ENCODE data around the gene EHBP1.

Gene EHBP1

DNA sequence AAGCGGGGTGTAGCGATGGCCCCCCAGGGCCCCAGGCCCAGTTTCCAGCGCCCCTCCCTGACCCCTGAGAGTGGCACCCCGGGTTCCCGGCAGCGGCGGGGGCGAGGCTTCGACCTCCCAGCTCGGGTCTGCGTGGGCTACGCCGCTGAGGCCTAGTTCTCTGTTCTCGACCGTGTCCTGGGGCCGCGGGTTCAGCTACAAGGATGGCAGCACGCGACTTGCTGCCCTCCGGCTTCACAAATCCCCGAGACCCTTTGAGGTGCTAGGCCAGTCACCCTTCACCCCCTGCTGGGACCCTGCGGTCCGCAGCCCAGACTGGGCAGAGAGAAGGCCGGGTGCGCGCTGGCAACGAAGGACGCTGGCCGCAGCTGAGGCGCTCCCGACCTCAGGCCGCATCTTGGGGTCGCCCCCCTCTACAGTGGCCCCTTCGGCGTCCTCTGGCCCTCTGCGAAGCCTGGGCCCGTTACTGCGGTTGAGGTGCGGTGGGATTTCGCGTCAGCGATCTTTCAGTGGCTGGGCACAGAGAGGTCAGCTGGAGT is 346.4 kb downstream of the EHBP1 start:
- peak; percentile 5 for DNase-seq (ENCODE audit: low spot score)

DNA sequence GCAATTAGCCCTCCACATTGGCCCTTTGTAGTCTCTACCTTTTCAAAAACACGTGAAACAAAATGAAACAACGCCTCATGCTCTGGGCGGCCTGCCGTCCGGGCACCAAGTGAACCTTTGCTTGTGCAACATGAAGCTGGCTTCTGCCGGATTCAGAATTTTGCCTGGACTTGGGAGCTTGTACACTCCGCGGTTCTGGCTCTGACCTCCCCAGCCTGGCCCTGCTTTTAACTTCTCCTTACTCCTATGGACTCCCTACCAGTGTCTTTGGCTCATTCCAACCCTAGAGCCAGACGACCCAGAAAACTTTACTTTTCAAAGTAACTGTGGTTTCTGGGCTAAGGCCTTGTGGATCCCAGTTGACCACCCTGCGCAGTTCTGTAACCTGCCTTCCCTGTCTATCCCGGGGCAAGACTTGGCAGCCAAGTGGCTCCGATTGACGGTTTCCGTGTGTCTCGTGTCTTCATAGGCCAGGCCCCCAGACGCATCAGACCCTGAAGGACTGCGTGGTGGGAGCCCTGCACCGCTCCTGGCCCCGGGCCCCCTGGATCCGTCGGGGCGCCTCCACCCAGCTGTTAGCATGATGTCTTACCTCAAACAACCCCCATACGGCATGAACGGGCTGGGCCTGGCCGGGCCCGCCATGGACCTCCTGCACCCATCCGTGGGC is 347.0 kb downstream of the EHBP1 start:
- peak; percentile 4 for DNase-seq (ENCODE audit: low spot score)

DNA sequence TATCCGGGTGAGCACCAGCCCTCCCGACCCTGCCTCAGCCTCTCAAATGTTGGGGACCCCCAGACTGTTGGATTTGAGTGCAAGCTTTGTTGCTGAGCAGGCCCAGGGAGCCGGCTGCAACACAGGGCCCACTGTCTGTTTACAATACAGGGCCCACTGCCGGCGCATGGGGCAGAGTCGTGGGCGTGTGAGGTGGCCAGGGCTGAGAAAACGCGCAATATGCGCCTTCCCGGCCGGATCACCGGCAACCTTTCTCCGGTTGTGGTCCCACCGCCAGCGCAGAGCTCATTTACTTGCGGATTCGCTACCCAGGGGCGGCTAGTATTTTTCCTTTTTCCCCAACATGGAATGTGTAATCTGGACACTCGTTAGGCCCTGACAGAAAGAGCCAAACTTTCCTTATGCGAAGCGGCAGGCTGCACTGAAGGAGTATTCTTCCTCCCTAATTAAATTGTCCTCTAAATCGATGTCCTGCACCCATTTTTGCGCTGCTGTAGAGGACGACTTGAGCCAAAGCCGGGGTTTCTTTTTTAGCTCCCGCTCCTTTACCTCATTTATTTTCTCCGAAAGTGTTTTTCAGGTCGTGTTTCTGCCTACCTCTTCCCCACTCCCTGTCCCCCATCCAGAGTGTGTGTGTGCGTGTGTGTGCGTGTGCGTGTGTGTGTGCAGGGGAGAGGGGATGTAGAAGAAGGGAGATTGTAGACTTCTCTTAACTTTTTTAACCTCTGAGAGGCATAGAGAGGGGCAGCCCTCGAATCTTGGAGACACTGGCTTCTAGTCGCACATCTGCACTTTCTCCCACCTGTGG is 347.8 kb downstream of the EHBP1 start:
- DNase-seq (ENCODE audit: low spot score) = no peak

DNA sequence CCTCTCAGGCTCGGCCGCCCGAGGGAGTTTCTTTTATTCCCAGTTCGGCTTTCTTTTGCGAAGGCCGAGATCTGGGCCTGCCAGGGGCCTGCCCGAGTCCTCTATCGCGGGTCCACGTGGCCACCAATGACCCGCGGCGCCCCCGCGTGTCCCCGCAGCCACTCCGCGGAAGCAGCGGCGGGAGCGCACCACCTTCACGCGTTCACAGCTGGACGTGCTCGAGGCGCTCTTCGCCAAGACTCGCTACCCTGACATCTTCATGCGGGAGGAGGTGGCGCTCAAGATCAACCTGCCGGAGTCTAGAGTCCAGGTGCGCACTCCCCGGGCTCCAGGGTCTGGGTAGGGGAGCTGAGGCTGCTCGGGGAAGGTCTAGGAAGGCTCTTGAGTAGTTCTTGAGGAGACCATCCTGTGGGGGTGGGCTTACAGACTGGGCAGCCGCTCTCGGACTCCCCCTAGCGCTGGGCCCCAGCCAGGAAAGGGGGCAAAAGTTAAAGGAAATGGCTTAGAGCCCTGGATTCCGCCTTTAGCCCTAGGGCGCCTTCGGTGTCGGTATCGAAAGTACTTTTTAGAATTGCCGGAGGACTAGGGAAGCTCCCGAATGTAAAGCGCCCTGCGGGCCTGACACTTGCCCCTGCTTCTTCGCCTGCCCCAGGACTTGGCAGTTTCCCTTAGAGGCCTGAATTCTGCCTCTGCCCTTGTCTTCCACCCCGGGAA is 348.5 kb downstream of the EHBP1 start:
- peak; percentile 55 for DNase-seq (ENCODE audit: low spot score)

DNA sequence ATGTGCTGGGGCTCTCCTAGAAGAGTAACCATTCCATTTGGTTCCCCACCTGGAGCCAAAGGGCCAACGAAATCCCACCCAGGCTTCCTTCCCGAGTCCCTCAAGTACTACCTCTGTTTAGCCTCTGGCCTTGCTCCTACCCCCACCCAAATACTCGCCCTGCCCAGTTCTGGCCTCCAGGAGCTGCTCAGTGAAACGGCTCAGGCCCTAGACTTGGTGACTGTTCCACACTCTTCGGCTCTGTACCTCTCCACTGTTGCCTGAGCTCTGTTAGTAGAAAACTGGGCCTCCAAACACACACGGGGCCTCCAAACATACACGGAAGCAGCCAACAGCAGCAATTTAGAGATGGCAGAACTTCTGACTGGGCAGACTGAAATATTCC is 349.3 kb downstream of the EHBP1 start:
- no peak for DNase-seq (ENCODE audit: low spot score)

DNA sequence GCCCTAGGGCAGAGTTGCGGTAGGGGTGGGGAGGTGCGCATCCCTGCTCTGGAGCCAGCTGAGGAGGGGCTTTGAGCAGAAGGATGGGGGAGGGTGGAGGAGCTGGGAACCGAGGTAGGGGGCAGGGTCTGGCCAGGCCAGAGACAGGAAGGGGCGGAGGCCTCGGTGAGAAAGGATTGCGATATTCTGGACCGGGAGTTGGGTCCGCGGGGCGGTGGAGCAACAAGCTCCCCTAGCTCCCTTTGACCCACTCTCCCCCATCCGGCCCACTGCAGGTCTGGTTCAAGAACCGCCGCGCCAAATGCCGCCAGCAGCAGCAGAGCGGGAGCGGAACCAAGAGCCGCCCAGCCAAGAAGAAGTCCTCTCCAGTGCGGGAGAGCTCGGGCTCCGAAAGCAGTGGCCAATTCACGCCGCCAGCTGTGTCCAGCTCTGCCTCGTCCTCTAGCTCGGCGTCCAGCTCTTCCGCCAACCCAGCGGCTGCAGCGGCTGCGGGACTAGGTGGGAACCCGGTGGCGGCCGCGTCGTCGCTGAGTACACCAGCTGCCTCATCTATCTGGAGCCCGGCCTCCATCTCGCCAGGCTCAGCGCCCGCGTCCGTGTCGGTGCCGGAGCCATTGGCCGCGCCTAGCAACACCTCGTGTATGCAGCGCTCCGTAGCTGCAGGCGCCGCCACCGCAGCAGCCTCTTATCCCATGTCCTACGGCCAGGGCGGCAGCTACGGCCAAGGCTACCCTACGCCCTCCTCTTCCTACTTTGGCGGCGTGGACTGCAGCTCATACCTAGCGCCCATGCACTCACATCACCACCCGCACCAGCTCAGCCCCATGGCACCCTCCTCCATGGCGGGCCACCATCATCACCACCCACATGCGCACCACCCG is 350.0 kb downstream of the EHBP1 start:
- no peak for DNase-seq (ENCODE audit: low spot score)

DNA sequence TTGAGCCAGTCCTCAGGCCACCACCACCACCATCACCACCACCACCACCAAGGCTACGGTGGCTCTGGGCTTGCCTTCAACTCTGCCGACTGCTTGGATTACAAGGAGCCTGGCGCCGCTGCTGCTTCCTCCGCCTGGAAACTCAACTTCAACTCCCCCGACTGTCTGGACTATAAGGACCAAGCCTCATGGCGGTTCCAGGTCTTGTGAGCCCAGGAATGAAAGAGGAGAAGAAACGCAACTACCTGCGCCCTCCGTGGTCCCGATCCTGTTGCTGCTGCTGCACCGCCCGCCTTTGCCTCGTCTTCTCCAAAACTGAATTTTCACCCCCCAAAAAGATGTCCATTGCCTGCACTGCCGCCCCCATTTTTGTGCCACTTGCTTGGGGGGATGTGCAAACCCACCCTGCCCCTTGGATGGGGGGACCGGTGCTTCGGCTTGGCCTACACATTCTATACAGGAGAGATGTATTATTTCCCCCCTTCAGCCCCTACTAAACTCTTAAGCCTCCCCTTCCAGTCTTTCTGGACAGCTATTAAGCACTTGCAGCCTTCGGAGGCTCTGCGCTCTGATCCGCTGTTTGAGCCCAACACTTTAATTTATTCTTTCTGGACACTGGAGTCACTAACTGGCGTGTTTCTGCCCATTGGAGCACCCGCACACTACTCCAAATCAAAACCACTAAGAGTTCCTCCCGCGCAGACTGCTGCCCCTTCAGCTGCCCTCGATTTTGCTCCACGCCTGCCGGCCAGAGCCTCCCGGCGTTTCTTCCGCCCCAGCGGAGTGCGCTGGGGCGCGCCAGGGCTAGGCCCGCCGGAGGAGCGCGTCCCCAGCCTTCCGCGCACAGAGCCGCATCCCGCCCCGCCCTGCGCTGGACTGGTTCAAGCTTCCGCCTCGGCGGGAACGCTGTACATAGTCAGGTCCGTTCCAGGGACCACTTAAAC is 350.9 kb downstream of the EHBP1 start:
- DNase-seq (ENCODE audit: low spot score) = peak; percentile 37

DNA sequence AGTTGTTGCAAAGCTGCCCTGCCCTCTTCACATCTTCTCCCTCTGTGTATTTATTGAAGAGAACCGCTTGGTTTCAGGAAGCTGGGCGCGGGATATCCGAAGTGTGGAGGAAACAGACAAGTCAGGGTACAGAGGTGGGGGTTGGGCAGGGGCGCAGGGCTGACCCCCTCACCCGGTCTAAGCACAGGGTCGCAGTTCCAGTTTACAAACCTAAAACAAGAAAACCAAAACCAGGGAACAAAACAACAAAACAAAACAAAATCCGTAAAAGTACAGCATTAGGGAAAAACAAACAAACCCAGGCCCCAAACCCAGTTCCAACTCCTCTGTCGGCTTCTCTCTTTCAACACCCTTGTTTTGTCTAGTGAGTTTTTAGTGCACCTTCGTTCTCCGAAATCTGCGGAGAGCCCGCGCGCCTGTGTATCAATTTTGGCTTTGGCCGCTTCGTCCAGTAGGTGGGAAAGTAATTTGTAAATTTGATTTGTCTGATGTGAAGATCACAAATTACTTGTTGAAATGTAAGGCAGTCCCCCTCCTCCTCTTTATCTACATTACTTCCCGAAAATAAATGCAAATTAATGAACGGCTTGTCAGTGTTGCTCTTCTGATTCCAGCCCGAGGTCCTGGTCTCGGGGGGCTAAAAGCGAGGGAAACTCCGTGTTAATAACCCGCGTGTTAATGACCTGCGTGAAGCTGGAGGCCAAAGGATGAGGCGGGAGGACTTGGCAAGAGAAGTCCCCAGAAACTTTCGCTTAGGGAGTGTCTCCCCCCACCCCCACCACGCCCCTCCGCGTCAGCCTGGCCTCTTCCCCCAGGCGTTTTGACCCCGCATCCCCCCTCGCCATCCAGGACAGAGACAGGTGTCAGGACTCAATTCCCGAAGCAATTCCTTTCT is 352.0 kb downstream of the EHBP1 start:
- DNase-seq (ENCODE audit: low spot score) = no peak

DNA sequence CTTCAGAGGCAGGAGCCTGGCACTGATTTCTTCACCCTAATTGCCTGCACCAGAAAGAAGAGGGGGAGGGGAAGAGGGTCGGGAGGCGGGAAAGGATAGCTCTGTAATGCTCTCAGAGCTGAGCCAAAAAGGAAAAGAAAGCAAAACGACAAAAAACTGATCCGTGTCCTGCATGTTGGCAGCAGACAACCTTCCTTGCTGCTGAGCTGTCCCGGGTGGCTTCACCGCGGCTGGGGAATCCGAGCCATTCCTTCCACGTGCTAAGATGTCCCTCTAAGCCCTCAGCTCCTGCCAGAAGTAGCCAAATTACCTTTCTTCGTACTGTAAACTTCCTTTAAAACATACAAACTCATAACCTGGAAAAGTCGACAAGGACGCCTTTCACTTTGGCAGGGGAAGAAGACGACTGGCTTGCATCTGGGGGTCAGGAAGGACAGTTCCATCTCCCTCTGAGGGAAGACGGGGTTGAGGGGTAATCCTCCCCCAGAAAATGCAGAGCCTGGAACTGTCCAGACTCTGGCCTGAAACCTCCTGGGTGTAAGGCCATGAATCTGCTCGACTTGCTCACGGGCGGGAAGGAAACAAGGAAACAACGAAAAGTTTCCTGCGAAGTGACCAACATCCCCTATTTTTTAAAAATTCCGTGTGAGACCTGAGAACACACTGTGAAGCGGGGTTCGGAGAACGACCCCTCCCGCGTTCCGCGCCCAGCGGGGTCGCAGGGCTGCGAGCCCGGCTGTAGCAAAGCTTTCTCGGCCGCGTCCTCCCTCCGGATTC is 352.8 kb downstream of the EHBP1 start:
- peak; percentile 21 for DNase-seq (ENCODE audit: low spot score)

DNA sequence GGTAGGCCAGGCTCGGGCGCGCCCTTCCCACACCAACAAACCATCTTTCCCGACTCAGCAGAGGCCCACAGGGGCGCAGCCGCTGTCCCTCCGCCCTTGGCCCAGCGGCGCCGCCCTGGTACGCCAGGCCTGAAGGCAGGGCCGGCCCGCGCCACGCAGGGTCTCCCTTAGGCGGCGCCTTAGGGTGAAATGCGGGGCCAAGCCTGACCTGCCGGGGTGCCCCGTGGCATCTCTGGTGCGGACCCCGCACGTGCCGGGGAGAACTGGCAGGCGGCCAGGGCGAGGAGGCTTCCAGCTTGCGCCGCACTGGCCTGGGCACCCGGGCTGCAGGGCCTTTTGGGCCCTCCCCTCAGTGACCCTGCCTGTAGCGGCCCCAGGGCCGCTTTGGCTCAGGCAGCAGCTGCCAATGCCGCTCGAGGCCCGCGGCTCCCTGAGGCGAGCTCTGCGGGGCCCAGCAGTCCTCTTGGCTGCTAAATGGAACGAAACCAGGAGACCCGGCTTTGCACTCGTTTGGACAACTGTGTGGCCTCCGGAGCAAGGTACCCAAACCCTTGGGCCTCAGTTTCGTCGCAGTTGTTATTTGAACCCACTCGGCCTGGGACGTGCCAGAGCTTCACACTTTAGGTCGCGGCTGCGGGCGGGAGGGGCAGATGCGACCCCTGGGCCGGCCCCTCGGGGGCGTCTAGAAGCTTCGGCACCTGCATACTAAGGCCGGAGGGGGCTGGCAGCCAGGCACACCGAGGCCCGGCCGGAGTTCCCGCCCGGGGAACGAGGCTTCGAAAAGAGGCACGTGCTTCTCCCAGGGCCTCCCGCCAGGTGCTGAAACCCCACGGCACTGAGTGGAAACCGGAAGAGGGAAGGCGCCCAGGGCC is 353.6 kb downstream of the EHBP1 start:
- peak; percentile 31 for DNase-seq (ENCODE audit: low spot score)

DNA sequence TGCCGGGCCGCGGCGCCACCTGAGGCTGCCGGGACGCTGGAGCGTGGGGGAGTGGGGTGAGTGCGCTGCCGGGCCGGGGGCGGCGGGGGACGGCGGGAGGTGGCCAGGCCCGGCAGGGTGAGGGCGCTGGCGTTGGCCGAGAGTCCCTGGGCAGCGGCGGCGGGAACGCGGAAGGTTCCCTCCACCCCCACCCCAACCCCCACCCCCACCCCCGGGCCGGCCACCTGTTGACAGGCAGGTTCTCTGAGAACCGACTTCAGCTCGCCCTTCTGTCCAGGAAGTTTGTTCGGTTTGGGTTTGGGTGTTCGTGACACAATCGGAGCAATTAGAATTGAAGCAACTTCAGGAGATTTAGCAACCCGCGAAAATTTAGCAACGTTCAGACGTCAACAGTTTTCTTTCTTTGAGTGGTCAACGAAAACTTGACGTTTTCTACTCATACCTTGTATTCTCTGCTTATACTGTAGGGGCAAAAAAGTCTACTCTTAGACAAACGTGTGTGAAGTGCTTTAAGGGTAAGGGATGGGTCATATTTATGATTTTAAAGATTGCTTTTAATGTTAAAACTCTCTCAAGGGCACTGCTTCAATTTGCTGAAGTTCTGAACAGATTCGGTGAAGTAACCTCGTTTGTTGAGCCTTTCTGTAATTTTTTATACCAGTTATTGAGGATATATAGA is 354.4 kb downstream of the EHBP1 start:
- peak; percentile 26 for DNase-seq (ENCODE audit: low spot score)

DNA sequence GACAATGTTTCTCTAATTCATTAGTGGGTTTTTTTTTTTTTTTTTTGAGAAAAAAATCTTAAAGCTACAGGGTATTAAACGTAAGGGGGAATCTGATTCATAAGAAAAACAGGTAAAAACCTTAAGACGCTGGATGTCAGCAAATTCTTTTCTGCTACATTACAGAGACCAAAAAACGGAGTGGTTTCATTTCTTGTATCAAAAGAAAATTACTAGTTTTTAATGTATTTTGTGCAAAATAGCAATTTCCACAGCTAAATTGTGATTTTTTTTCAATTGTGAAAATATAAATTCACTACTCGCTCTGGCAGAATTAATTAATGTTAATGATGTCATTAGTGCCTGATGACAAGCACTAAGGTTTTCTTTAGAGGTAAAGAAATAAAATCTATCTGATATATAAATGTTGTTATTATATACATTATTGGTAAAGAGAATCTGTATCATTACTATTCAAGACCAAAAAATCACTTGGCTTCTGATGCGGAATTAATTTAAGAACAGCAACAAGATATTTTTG is 355.0 kb downstream of the EHBP1 start:
- DNase-seq (ENCODE audit: low spot score) = no peak

DNA sequence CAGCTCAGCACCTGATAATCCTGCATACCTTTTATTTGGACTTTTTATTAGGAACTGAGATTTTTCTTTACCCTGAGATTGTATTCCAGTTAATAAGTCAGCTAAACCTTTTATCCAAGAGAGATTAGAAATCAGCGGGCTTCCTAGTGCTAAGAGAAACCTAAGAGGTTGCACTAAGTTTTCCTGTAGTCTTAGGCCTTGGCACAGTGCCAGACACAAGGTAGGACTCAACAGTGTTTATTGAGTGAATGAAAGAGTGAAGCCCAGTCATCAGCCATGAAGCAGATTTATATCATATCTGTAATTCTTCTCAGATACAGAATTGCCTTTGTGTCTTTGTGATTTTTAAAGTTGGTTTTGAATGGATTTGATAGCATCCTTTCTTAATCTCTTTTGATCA is 358.7 kb downstream of the EHBP1 start:
- DNase-seq (ENCODE audit: low spot score) = no peak

DNA sequence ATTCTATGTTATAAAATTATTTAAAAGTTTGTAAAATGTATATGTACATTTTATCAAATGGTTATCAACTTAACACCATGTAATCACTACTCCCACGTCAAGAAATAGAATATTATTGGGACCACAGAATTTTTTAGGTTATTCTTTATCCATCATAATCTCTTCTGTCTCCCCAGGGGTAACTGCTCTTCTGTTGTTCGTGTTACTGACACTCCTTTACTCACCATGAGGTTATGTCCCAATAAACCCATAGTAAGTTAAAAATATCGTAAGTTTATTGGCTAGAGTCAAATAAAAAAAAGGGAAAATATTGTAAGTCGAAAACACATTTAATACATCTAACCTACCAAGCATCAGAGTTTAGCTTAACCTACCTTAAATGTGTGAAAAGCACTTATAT is 359.1 kb downstream of the EHBP1 start:
- no peak for DNase-seq (ENCODE audit: low spot score)

DNA sequence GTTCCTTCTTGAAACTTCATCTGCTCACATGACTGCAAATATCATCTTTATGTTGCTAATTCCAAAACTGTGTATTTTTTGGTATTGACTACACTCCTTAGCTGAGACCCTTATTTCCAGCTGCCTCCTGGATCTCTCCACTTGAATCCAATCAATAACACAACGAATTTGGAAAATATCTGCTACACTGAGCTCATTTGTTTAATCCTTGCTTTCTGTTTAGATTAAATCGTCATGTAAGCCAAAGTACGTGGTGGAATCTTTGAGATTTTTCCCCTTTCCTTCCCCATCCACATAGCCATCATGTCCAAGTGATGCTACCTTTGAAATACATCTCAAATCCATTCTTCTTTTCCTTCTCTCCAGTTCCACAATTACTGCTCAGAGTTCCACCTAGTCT is 360.8 kb downstream of the EHBP1 start:
- no peak for DNase-seq (ENCODE audit: low spot score)

DNA sequence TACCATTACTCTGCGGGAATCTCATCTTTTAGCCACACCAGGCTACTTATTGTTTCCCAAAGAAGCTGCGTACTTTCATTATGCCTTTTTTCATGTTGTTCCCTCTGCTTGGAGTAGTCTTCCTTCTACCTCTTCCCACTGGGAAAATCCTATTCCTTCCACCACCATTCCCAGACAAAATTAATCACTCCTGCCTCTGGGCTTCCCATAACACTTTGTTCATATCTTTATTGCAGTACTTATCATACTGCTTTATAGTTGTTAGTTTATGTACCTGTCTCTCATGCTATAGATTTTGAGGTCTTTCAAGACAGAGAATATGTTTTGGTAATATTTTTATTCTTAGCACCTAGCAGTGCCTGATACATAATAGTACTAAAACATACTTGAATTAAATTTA is 361.3 kb downstream of the EHBP1 start:
- no peak for DNase-seq (ENCODE audit: low spot score)

DNA sequence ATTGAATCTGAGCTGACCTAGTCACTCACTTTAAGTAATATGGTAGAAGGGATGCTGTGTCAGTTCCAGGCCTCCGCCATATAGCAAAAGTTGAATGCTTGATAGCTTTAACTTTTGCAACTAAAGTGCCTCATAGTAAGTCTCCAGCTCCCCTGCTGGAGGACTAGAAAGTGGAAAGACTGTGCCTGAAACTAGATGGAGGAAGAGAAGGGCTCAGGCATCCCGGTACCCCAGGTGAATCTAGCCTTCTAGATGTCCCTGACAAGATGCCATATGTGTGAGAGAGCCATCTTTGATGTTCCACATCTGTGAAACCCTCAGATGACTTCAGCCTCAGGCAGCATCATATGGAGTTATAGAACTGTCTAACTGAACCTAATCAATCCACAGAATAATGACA is 366.2 kb downstream of the EHBP1 start:
- DNase-seq (ENCODE audit: low spot score) = no peak
